Sigmoid colon (tissue), 7 donors: ENCODE data around the gene RGS7BP. TPM values are rescaled to one million over a fixed set of nuclear protein-coding genes. Genes with fewer than 3 reads are reported as not detected.
"Not testable (repeated sequence)": the region's sequence is repeated elsewhere in the genome, so short reads cannot be mapped to it uniquely, and the experiment has no call there.

Experiments
- DNase-seq: peaks from one replicate; pipeline ENCODE4 v3.0.0-alpha.2; 2019
- H3K27ac ChIP-seq, 4 donors: fragments of 200-600 bp; sonication (generic); one replicate each; pipeline ENCODE4 v1.5.1; 2016 to 2019; ENCODE audit warnings: mild to moderate bottlenecking in 1 of 4
- H3K27me3 ChIP-seq, 3 donors: fragments of 200-600 bp; sonication (generic); one replicate each; pipeline ENCODE4 v1.5.1; 2019; ENCODE audit warnings: mild to moderate bottlenecking in 1 of 3
- H3K36me3 ChIP-seq, 4 donors: fragments of 200-600 bp; sonication (generic); one replicate each; pipeline ENCODE4 v1.5.1; 2016 to 2019
- H3K4me1 ChIP-seq, 4 donors: fragments of 200-600 bp; sonication (generic); one replicate each; pipeline ENCODE4 v1.5.1; 2017 to 2019
- H3K4me3 ChIP-seq, 4 donors: fragments of 200-600 bp; sonication (generic); one replicate each; pipeline ENCODE4 v1.5.1; 2017 to 2019; ENCODE audit warnings: mild to moderate bottlenecking in 2 of 4, moderate library complexity in 1 of 4
- H3K9me3 ChIP-seq, 4 donors: fragments of 200-600 bp in 3 of 4; sonication (generic) in 3 of 4; one replicate each; pipeline versions ENCODE4 v1.5.1 to v1.6.1; 2013 to 2019
- EP300 ChIP-seq, 4 donors: sonication (generic); formaldehyde crosslinking; IDR thresholded peaks; one replicate each; pipeline ENCODE4 v1.6.1; 2017; ENCODE audit warnings: antibody characterized with exemption in 4 of 4
- POLR2A ChIP-seq, 2 donors: fragments of 450-650 bp; IDR thresholded peaks; one replicate each; pipeline ENCODE4 v1.6.1; 2016; ENCODE audit warnings: antibody characterized with exemption in 2 of 2, mild to moderate bottlenecking in 2 of 2, moderate library complexity in 2 of 2
- POLR2AphosphoS5 ChIP-seq, 4 donors: sonication (generic); formaldehyde crosslinking; IDR thresholded peaks; one replicate each; pipeline ENCODE4 v1.6.1; 2017; ENCODE audit warnings: antibody characterized with exemption in 4 of 4
- WGBS, 2 donors: extraction: QIAGEN DNeasy Blood & Tissue Kit; methylation state at CpG; one replicate each; pipeline ENCODE4 v1.1.7; 2013; 5-methylcytosine and 5-hydroxymethylcytosine counted together
- intact Hi-C: fragments of 100-400 bp; cut with DNase I; formaldehyde crosslinking; loops from one replicate; pipeline ENCODE4 v1.15.1; 2023
- polyA plus RNA-seq, 3 donors: library from polyadenylated mRNA; stranded (reverse); fragments of 200-250 nt; gene quantifications; one replicate each; pipeline ENCODE4 v1.2.3, GENCODE V29; 2013
- total RNA-seq, 4 donors: library from RNA; depleted of rRNA; stranded (reverse); fragments of >200 nt; gene quantifications; one replicate each; pipeline ENCODE4 v1.1.0, GENCODE V29; 2016
- TF ChIP-seq, protein P1 (sequence below), 4 experiments: fragments of 450-650 bp in 3 of 4; fragments of 200-600 bp in 1 of 4; IDR thresholded peaks; one replicate each; pipeline ENCODE4 v1.5.1; 2016 to 2019; ENCODE audit warnings: antibody characterized with exemption in 4 of 4, mild to moderate bottlenecking in 3 of 4, moderate library complexity in 2 of 4
- donor health status: healthy with polysubstance abuse.
- donor health status: Bipolar disorder and iron deficiency.
- donor health status: healthy.

RGS7BP gene
- total and polyA plus RNA-seq, 7 donors = 0.25 to 4.8 (median 0.71) TPM; not detected in 2

DNA sequence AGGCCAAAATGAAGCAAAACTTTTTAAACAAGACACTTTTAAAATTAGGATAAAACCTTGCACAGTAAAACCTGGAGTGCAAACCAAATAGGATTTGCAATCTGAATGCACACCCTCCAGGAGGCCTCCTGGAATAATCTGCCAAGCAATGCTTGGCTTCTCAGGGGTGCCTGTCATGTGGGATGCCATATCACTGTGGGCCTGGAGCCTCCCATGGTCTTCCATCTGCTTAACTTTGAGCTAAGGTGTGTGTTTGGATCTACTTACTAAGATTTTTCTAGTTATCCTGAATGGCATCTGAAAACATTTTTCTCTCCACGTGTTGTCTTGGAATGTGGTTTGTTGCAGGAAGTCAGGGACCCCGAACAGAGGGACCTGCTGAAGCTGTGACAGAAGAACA is 52.1 kb downstream of the RGS7BP start:
- Histone ChIP-seq H3K4me3 (no peak overlapping the region), H3K36me3 (no peaks in the 10 kb centered on the region), H3K27ac (no peak overlapping the region), H3K27me3 (no peaks in the 10 kb centered on the region), H3K4me1 (no peaks in the 10 kb centered on the region), H3K9me3 (no peaks in the 10 kb centered on the region)
- WGBS, 2 donors = 59 to 82% methylated on average over 2 of the region's 2 CpGs
- DNase-seq = no peak
- TF ChIP-seq POLR2A (IDR thresholded peaks at IDR 0.05) = no peak
- TF ChIP-seq POLR2AphosphoS5 (IDR thresholded peaks at IDR 0.05) = no peak
- no peak for TF ChIP-seq EP300 (IDR thresholded peaks at IDR 0.05)
- TF ChIP-seq, protein P1, sequence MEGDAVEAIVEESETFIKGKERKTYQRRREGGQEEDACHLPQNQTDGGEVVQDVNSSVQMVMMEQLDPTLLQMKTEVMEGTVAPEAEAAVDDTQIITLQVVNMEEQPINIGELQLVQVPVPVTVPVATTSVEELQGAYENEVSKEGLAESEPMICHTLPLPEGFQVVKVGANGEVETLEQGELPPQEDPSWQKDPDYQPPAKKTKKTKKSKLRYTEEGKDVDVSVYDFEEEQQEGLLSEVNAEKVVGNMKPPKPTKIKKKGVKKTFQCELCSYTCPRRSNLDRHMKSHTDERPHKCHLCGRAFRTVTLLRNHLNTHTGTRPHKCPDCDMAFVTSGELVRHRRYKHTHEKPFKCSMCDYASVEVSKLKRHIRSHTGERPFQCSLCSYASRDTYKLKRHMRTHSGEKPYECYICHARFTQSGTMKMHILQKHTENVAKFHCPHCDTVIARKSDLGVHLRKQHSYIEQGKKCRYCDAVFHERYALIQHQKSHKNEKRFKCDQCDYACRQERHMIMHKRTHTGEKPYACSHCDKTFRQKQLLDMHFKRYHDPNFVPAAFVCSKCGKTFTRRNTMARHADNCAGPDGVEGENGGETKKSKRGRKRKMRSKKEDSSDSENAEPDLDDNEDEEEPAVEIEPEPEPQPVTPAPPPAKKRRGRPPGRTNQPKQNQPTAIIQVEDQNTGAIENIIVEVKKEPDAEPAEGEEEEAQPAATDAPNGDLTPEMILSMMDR (IDR thresholded peaks at IDR 0.05) = no peak
- intact Hi-C loops = no loop called here

DNA sequence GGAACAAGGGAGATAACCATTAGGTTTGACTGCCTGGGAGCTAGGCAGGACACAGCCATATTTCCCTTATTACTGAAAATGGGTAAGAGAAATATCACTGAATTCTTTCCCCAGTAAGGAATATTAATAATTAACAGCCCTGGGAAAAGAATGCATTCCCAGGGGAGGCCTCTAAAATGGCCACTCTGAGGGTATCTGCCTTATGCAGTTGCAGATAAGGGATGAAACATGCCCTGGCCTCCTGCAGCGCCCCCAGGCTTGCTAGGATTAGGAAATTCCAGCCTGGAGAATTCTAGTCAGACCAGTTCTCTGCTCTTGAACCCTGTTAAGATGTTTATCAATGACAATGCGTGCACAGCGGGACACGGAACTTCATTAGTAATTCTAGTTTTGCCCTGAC is 52.8 kb downstream of the RGS7BP start:
- DNase-seq, H3K36me3 ChIP-seq, intact Hi-C loops, H3K4me3 ChIP-seq, H3K9me3 ChIP-seq, H3K27me3 ChIP-seq, H3K4me1 ChIP-seq, H3K27ac ChIP-seq: not testable (repeated sequence)
- 63 to 87% methylated on average over 4 of the region's 4 CpGs for WGBS, 2 donors

DNA sequence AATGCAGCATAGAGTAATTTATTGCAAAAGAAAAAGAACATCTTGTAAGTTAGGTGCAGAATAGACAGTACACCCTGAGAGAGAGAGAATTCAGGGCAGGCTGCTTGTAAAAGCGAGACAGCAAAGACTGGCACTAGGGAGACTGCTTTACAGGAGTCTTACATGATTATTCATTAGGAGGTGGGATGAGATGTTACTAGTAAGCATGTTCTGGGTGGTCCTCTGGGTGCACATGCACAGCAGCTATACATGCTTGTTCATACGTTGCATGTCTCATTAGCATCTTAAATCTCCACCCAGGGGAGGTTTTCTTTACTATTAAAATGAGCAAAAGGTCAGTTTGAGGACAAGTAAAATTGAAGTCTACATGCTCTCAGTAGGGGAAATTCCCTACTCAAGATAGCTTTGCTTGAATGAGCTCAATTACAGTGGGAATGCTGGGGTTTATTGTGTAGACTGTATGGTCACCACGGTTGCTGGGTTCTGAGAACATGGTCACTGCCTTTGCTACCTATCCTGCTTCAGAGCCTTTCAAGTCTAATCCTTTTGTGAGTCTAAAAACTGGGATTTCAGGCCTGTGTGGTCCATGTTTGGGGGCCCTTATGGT is 60.6 kb downstream of the RGS7BP start:
- WGBS, 2 donors = 43 to 67% methylated on average over 3 of the region's 3 CpGs
- Histone ChIP-seq H3K27ac (no peak overlapping the region), H3K4me1 (no peaks in the 10 kb centered on the region), H3K36me3 (no peaks in the 10 kb centered on the region), H3K4me3 (no peak overlapping the region), H3K27me3 (no peaks in the 10 kb centered on the region), H3K9me3 (no peaks in the 10 kb centered on the region)
- no peak for DNase-seq
- intact Hi-C loops = no loop called here
- TF ChIP-seq EP300 (IDR thresholded peaks at IDR 0.05) (no peak), POLR2AphosphoS5 (IDR thresholded peaks at IDR 0.05) (no peak), POLR2A (IDR thresholded peaks at IDR 0.05) (no peak)
- TF ChIP-seq, protein P1 (IDR thresholded peaks at IDR 0.05) = no peak

DNA sequence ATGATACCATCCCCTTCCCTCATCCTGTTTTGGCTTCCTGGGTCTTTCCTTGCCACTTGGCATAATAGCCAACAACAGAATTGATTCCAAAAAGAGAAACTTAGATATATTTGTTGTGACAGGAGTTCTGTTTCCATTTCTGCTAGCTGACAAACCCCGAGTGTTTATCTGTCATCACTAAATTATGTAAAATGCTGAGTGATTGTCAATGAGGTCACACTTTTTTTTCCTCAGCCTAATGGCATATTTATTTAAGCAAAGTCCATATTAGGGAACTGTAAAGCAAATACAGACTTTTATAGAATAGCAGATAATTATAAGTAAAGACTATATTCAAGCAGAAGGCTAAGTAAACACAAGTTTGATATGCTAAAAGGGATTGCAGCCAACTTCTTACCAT is 64.0 kb downstream of the RGS7BP start:
- no peaks in the 10 kb centered on the region for H3K4me1 ChIP-seq
- H3K36me3 ChIP-seq = no peaks in the 10 kb centered on the region
- DNase-seq = no peak
- no peaks in the 10 kb centered on the region for H3K27me3 ChIP-seq
- TF ChIP-seq, protein P1 (IDR thresholded peaks at IDR 0.05) = no peak
- 7 to 45% methylated on average over 1 of the region's 1 CpG for WGBS, 2 donors
- no peak overlapping the region for H3K27ac ChIP-seq
- no peak overlapping the region for H3K4me3 ChIP-seq
- H3K9me3 ChIP-seq = no peaks in the 10 kb centered on the region
- intact Hi-C loops = no loop called here

DNA sequence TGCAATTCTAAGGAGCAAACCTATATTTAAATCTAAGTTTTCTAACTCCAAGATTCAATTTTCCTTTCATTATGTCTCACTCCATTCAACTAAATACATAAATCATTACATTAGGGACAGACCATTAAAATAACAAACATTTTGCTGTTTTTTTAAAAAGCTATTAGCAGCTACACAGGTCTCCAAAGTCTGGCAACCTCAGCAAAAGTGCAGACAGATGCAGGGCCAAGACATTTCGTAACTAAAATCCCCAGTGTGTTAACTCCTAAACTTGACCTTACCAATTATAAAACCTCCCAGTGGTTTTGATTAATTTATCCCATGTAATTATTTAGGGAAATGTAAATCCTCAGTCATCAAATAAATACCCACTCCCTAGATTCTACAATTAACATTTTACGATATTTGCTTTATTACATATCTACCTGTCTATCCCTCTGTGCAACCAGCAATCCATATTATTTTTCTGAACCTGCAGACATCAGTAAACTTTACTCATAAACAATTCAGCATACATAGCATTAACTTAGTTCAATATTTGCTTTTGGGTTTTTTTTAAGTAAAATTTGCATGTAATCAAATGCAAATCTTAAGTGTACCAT is 64.7 kb downstream of the RGS7BP start:
- H3K36me3 ChIP-seq = no peaks in the 10 kb centered on the region
- H3K9me3 ChIP-seq = no peaks in the 10 kb centered on the region
- intact Hi-C loops = no loop called here
- H3K27me3 ChIP-seq = no peaks in the 10 kb centered on the region
- WGBS, 2 donors = 56 to 87% methylated on average over 2 of the region's 2 CpGs
- no peak for TF ChIP-seq EP300 (IDR thresholded peaks at IDR 0.05)
- no peak for TF ChIP-seq POLR2A (IDR thresholded peaks at IDR 0.05)
- TF ChIP-seq, protein P1 (IDR thresholded peaks at IDR 0.05) = no peak
- TF ChIP-seq POLR2AphosphoS5 (IDR thresholded peaks at IDR 0.05) = no peak
- DNase-seq = no peak
- H3K4me1 ChIP-seq = no peaks in the 10 kb centered on the region
- H3K4me3 ChIP-seq = no peak overlapping the region
- no peak overlapping the region for H3K27ac ChIP-seq
